H9 (cell line): ENCODE measurements around the gene ZNF679. TPM values are rescaled to one million over a fixed set of nuclear protein-coding genes. Genes with fewer than 3 reads are reported as not detected.
"Not testable (repeated sequence)": the region's sequence is repeated elsewhere in the genome, so short reads cannot be mapped to it uniquely, and the experiment has no call there.

ENCODE experiments used
- DNase-seq: peaks from one replicate; pipeline ENCODE4 v3.0.0-alpha.2; 2017
- H2AFZ ChIP-seq: one replicate; pipeline ENCODE4 v1.6.1; 2013; ENCODE audit warnings: mild to moderate bottlenecking, low read length, control low read depth, moderate library complexity
- H2AK5ac ChIP-seq: 2 replicates; pipeline ENCODE4 v1.6.1; 2013; ENCODE audit warnings: low read length, control low read depth, mixed read lengths; ENCODE audit not compliant: insufficient read length
- H2BK120ac ChIP-seq: one replicate; pipeline ENCODE4 v1.6.1; 2013; ENCODE audit warnings: low read depth, mild to moderate bottlenecking, low read length, control low read depth, inconsistent platforms; ENCODE audit not compliant: poor library complexity, severe bottlenecking
- H2BK12ac ChIP-seq: 2 replicates; pipeline ENCODE4 v1.6.1; 2013; ENCODE audit warnings: low read length, control low read depth, mixed read lengths, low read depth; ENCODE audit not compliant: insufficient read length
- H2BK15ac ChIP-seq: 2 replicates; pipeline ENCODE4 v1.6.1; 2013; ENCODE audit warnings: low read depth, low read length, control low read depth
- H2BK20ac ChIP-seq: one replicate; pipeline ENCODE4 v1.6.1; 2013; ENCODE audit warnings: low read depth, mild to moderate bottlenecking, low read length, control low read depth, inconsistent platforms; ENCODE audit not compliant: poor library complexity, severe bottlenecking
- H2BK5ac ChIP-seq: 2 replicates; pipeline ENCODE4 v1.6.1; 2013; ENCODE audit warnings: low read length, control low read depth, mixed read lengths; ENCODE audit not compliant: insufficient read length
- H3K14ac ChIP-seq: 2 replicates; pipeline ENCODE4 v1.6.1; 2013; ENCODE audit warnings: low read length, control low read depth; ENCODE audit not compliant: insufficient read depth
- H3K18ac ChIP-seq: 2 replicates; pipeline ENCODE4 v1.6.1; 2013; ENCODE audit warnings: low read depth, mild to moderate bottlenecking, mixed read lengths, low read length, control low read depth; ENCODE audit not compliant: insufficient read length
- H3K23ac ChIP-seq: 2 replicates; pipeline ENCODE4 v1.6.1; 2013; ENCODE audit warnings: low read length, control low read depth, mixed read lengths, low read depth; ENCODE audit not compliant: insufficient read length
- H3K23me2 ChIP-seq: 2 replicates; pipeline ENCODE4 v1.6.1; 2013; ENCODE audit warnings: low read depth, mild to moderate bottlenecking, mixed read lengths, low read length, control low read depth; ENCODE audit not compliant: insufficient read length, poor library complexity, severe bottlenecking
- H3K27ac ChIP-seq: 2 replicates; pipeline ENCODE4 v1.5.1; 2013; ENCODE audit warnings: low read length, control low read depth, mixed read lengths, low read depth; ENCODE audit not compliant: insufficient read length
- H3K27me3 ChIP-seq: 2 replicates; pipeline ENCODE4 v1.6.1; 2013; ENCODE audit warnings: low read length, control low read depth, inconsistent platforms; ENCODE audit not compliant: insufficient read depth
- H3K4ac ChIP-seq: 2 replicates; pipeline ENCODE4 v1.6.1; 2013; ENCODE audit warnings: low read depth, mild to moderate bottlenecking, control low read depth, inconsistent platforms, low read length, moderate library complexity
- H3K4me1 ChIP-seq: 2 replicates; pipeline ENCODE4 v1.6.1; 2013; ENCODE audit warnings: low read length, control low read depth, inconsistent platforms; ENCODE audit not compliant: insufficient read depth
- H3K4me2 ChIP-seq: 2 replicates; pipeline ENCODE4 v1.6.1; 2013; ENCODE audit warnings: low read length, control low read depth, mixed read lengths; ENCODE audit not compliant: insufficient read length, insufficient read depth
- H3K56ac ChIP-seq: 2 replicates; pipeline ENCODE4 v1.6.1; 2013; ENCODE audit warnings: low read depth, mild to moderate bottlenecking, mixed read lengths, low read length, control low read depth; ENCODE audit not compliant: insufficient read length
- H3K79me1 ChIP-seq: 2 replicates; pipeline ENCODE4 v1.6.1; 2013; ENCODE audit warnings: low read depth, mild to moderate bottlenecking, moderate library complexity, low read length, control low read depth, inconsistent platforms; ENCODE audit not compliant: insufficient read depth, poor library complexity, severe bottlenecking
- H3K79me2 ChIP-seq: 2 replicates; pipeline ENCODE4 v1.6.1; 2013; ENCODE audit warnings: low read length, control low read depth, inconsistent platforms; ENCODE audit not compliant: insufficient read depth
- H3K9ac ChIP-seq: 2 replicates; pipeline ENCODE4 v1.6.1; 2013; ENCODE audit warnings: low read length, control low read depth, mixed read lengths; ENCODE audit not compliant: insufficient read length; ENCODE audit errors: extremely low read depth
- H3K9me3 ChIP-seq: one replicate; pipeline ENCODE4 v1.6.1; 2013; ENCODE audit warnings: low read depth, low read length, inconsistent platforms; ENCODE audit not compliant: control insufficient read depth
- H3T11ph ChIP-seq: one replicate; pipeline ENCODE4 v1.6.1; 2013; ENCODE audit warnings: mild to moderate bottlenecking, low read length, control low read depth, inconsistent platforms
- H4K20me1 ChIP-seq: one replicate; pipeline ENCODE4 v1.6.1; 2013; ENCODE audit not compliant: control insufficient read depth, insufficient read length, insufficient read depth
- H4K5ac ChIP-seq: 2 replicates; pipeline ENCODE4 v1.6.1; 2013; ENCODE audit warnings: low read depth, mild to moderate bottlenecking, mixed read lengths, low read length, control low read depth; ENCODE audit not compliant: insufficient read length
- H4K8ac ChIP-seq: replicated peaks from 2 replicates; pipeline ENCODE4 v1.6.1; 2013; ENCODE audit warnings: low read length, control low read depth, mixed read lengths, low read depth; ENCODE audit not compliant: insufficient read length
- H4K91ac ChIP-seq: 2 replicates; pipeline ENCODE4 v1.6.1; 2013; ENCODE audit warnings: low read depth, mild to moderate bottlenecking, moderate library complexity, mixed read lengths, low read length, control low read depth; ENCODE audit not compliant: insufficient read length
- H3K27ac Mint-ChIP-seq, 3 experiments: 2 replicates in 2 of 3; 3 replicates in 1 of 3; pipeline ENCODE4 v1.8.0; 2020 to 2021; ENCODE audit warnings: mixed read lengths in 3 of 3, mild to moderate bottlenecking in 1 of 3, moderate library complexity in 1 of 3
- H3K27me3 Mint-ChIP-seq: 2 replicates; pipeline ENCODE4 v1.8.0; 2021; ENCODE audit warnings: low read depth, mild to moderate bottlenecking, moderate library complexity, mixed read lengths
- H3K36me3 Mint-ChIP-seq, 3 experiments: 2 replicates in 2 of 3; 3 replicates in 1 of 3; pipeline ENCODE4 v1.8.0; 2020 to 2021; ENCODE audit warnings: low read depth in 3 of 3, mixed read lengths in 3 of 3; ENCODE audit not compliant: insufficient read depth in 1 of 3
- H3K4me1 Mint-ChIP-seq, 2 experiments: 2 replicates each; pipeline ENCODE4 v1.8.0; 2020; ENCODE audit warnings: mixed read lengths in 2 of 2
- H3K4me3 Mint-ChIP-seq, 2 experiments: 2 replicates in 1 of 2; 3 replicates in 1 of 2; pipeline ENCODE4 v1.8.0; 2020 to 2021; ENCODE audit warnings: mild to moderate bottlenecking in 2 of 2, mixed read lengths in 2 of 2, moderate library complexity in 1 of 2
- H3K9me3 Mint-ChIP-seq, 2 experiments: 2 replicates in 1 of 2; 3 replicates in 1 of 2; pipeline ENCODE4 v1.8.0; 2020; ENCODE audit warnings: mild to moderate bottlenecking in 2 of 2, mixed read lengths in 2 of 2, moderate library complexity in 1 of 2
- WGBS: extraction: QIAGEN DNeasy Blood & Tissue Kit; methylation state at CpG from one replicate; pipeline ENCODE4 v1.1.7; 2013; ENCODE audit warnings: missing lambda C conversion rate, low lambda C conversion rate, mixed read lengths; ENCODE audit not compliant: insufficient read length; ENCODE audit errors: extremely low coverage; 5-methylcytosine and 5-hydroxymethylcytosine counted together
- total RNA-seq: library from RNA; stranded (reverse); gene quantifications from 2 replicates; pipeline ENCODE4 v1.2.1, GENCODE V29; 2021
- TF ChIP-seq, protein P1 (sequence below): fragments of 200-600 bp; sonication (generic); conservative IDR thresholded peaks from 3 replicates; pipeline ENCODE4 v1.8.0; 2021; ENCODE audit warnings: antibody characterized with exemption, mild to moderate bottlenecking

The ZNF679 gene
- total RNA-seq, 1 experiment from 2014 or later = not detected

DNA sequence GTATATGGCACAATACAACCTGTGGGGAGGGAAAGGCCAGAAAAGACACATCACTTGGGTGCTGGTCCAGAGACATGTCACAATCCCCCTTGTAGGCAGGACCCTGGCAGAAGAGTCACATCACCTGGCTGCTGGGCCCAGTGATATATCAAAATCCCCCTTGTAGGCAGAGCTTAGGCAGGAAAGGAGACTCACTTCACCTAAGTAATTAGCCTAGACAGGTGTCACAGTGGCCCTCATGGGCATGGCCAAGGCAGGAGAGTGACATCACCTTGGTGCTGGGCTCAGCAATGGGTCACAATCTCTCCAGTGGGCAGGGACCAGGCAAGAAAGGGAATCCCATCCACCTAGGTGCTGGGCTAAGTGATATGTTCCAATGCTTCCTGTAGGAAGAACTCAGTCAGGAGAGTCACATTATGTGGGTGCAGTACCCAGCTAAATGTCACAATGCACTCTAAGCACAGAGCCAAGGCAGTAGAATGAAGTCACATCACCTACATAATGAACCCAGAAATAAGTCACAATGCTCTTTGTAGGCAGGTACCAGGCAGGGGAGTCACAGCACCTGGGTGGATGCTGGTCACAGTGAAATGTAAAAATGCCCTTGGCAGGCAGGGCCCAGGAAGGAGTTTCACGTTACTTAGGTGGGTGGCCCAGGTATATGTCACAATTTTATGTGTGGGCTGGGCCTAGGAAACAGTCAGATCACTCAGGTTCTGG, 66.6 kb downstream of the ZNF679 start:
- no peaks in the 10 kb centered on the region for H4K20me1 ChIP-seq

DNA sequence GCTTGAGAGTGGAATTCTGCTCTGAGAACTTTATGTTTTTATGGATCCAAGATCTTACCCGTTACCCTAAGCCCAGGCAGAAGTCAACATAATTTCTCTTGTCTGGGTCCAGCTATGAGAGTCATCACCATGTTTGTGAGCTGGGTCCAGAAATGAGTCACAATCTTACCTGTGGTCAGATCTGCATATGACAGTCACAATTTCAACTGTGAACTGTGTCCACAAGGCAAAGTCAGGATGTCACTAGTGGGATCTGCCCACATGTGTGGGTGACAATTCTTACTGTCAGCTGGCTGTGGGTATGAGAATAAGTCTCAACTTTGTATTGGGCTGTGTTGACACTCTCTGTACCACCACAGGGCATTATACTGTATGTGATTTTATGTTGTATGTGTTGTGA, 69.1 kb downstream of the ZNF679 start:
- H3T11ph ChIP-seq, H4K5ac ChIP-seq, H2BK15ac ChIP-seq, H3K4ac ChIP-seq, H4K91ac ChIP-seq, H2AK5ac ChIP-seq, H2BK12ac ChIP-seq, H2BK120ac ChIP-seq, H3K23me2 ChIP-seq, DNase-seq, H3K56ac ChIP-seq, H2BK5ac ChIP-seq, H3K4me3 Mint-ChIP-seq, H3K4me1 Mint-ChIP-seq, H3K18ac ChIP-seq, H3K79me2 ChIP-seq, H3K27me3 Mint-ChIP-seq, H3K79me1 ChIP-seq, H3K27ac ChIP-seq, H3K27me3 ChIP-seq, H2BK20ac ChIP-seq, H3K9ac ChIP-seq, H4K8ac ChIP-seq, H4K20me1 ChIP-seq, H3K4me1 ChIP-seq, H3K4me2 ChIP-seq, H2AFZ ChIP-seq, H3K14ac ChIP-seq, H3K23ac ChIP-seq, H3K27ac Mint-ChIP-seq: not testable (repeated sequence)
- peaks cover 96 to 97% of the 10 kb centered on the region in 2 experiments for H3K9me3 Mint-ChIP-seq
- peaks cover 98% of the 10 kb centered on the region for H3K9me3 ChIP-seq
- H3K36me3 Mint-ChIP-seq = peaks cover 17 to 34% (median 24%) of the 10 kb centered on the region in 3 experiments; a peak in 5 of 7 replicates
- no CpG with 5 or more reads among the region's 1 CpG for WGBS

More for the DNA sequence above, 66.6 kb downstream of the ZNF679 start:
- no peak overlapping the region for H2AK5ac ChIP-seq
- H3K79me1 ChIP-seq = no peaks in the 10 kb centered on the region
- no peak overlapping the region for H4K8ac ChIP-seq
- H4K5ac ChIP-seq = no peak overlapping the region
- no peak overlapping the region for H3K18ac ChIP-seq
- H3K4me2 ChIP-seq = no peak overlapping the region
- no peaks in the 10 kb centered on the region for H3K79me2 ChIP-seq
- no peak overlapping the region for H2BK12ac ChIP-seq
- no peaks in the 10 kb centered on the region for H3K4me1 ChIP-seq
- H3K4ac ChIP-seq = no peak overlapping the region
- H2BK120ac ChIP-seq = no peak overlapping the region
- TF ChIP-seq, protein P1, sequence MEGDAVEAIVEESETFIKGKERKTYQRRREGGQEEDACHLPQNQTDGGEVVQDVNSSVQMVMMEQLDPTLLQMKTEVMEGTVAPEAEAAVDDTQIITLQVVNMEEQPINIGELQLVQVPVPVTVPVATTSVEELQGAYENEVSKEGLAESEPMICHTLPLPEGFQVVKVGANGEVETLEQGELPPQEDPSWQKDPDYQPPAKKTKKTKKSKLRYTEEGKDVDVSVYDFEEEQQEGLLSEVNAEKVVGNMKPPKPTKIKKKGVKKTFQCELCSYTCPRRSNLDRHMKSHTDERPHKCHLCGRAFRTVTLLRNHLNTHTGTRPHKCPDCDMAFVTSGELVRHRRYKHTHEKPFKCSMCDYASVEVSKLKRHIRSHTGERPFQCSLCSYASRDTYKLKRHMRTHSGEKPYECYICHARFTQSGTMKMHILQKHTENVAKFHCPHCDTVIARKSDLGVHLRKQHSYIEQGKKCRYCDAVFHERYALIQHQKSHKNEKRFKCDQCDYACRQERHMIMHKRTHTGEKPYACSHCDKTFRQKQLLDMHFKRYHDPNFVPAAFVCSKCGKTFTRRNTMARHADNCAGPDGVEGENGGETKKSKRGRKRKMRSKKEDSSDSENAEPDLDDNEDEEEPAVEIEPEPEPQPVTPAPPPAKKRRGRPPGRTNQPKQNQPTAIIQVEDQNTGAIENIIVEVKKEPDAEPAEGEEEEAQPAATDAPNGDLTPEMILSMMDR = no peak
- H3K27me3 ChIP-seq = no peaks in the 10 kb centered on the region; the same call in 1 of the 2 replicates
- no peak for DNase-seq
- no CpG with 5 or more reads among the region's 1 CpG for WGBS
- no peak overlapping the region for H3K14ac ChIP-seq
- H3K9ac ChIP-seq = no peak overlapping the region
- no peak overlapping the region for H3K4me3 Mint-ChIP-seq
- no peak overlapping the region for H2BK20ac ChIP-seq
- no peak overlapping the region for H2AFZ ChIP-seq
- no peak overlapping the region for H2BK15ac ChIP-seq
- H3K27me3 Mint-ChIP-seq = no peaks in the 10 kb centered on the region; the same call in 1 of the 2 replicates
- H3K23ac ChIP-seq = no peak overlapping the region
- H3K27ac ChIP-seq = no peak overlapping the region
- H3K9me3 Mint-ChIP-seq = peaks cover 95 to 96% of the 10 kb centered on the region in 2 experiments
- H3T11ph ChIP-seq = no peak overlapping the region
- H3K9me3 ChIP-seq = peaks cover 98% of the 10 kb centered on the region
- no peak overlapping the region for H3K27ac Mint-ChIP-seq
- no peaks in the 10 kb centered on the region for H3K4me1 Mint-ChIP-seq
- H4K91ac ChIP-seq = no peak overlapping the region
- H2BK5ac ChIP-seq = no peak overlapping the region
- no peaks in the 10 kb centered on the region for H3K23me2 ChIP-seq
- H3K56ac ChIP-seq = no peak overlapping the region
- peaks cover 4 to 23% (median 21%) of the 10 kb centered on the region in 3 experiments; a peak in 6 of 7 replicates for H3K36me3 Mint-ChIP-seq
